Measurements from ENCODE around the gene HEG1.
A peak's percentile ranks its signal among the peaks of the same experiment; 100 is the strongest.

HEG1 gene

GRCh38 chr3:124986192-124987143 is 69.3 kb downstream of the HEG1 start:
- no peak overlapping the region for H3K4me3 ChIP-seq (replicated peaks in 1 of 2; ENCODE audit: low read depth in 2 of 2, low read length in 2 of 2)
- TF ChIP-seq, protein P1, sequence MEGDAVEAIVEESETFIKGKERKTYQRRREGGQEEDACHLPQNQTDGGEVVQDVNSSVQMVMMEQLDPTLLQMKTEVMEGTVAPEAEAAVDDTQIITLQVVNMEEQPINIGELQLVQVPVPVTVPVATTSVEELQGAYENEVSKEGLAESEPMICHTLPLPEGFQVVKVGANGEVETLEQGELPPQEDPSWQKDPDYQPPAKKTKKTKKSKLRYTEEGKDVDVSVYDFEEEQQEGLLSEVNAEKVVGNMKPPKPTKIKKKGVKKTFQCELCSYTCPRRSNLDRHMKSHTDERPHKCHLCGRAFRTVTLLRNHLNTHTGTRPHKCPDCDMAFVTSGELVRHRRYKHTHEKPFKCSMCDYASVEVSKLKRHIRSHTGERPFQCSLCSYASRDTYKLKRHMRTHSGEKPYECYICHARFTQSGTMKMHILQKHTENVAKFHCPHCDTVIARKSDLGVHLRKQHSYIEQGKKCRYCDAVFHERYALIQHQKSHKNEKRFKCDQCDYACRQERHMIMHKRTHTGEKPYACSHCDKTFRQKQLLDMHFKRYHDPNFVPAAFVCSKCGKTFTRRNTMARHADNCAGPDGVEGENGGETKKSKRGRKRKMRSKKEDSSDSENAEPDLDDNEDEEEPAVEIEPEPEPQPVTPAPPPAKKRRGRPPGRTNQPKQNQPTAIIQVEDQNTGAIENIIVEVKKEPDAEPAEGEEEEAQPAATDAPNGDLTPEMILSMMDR (IDR thresholded peaks at IDR 0.05; ENCODE audit: low read depth, low read length), result peak; percentile 56
- peak; percentile 70 to 93 for DNase-seq (ENCODE audit: low read depth in 2 of 2)

GRCh38 chr3:124985349-124985748 is 70.4 kb downstream of the HEG1 start:
- peak; percentile 68 to 89 for DNase-seq (ENCODE audit: low read depth in 2 of 2)
- H3K4me3 ChIP-seq (replicated peaks in 1 of 2; ENCODE audit: low read depth in 2 of 2, low read length in 2 of 2), result no peak overlapping the region
- TF ChIP-seq, protein P1 (IDR thresholded peaks at IDR 0.05; ENCODE audit: low read depth, low read length), result no peak

GRCh38 chr3:124984754-124985153 is 71.0 kb downstream of the HEG1 start:
- no peak for DNase-seq (ENCODE audit: low read depth in 2 of 2)
- H3K4me3 ChIP-seq (replicated peaks in 1 of 2; ENCODE audit: low read depth in 2 of 2, low read length in 2 of 2), result no peak overlapping the region
- TF ChIP-seq, protein P1 (IDR thresholded peaks at IDR 0.05; ENCODE audit: low read depth, low read length), result no peak

DNA sequence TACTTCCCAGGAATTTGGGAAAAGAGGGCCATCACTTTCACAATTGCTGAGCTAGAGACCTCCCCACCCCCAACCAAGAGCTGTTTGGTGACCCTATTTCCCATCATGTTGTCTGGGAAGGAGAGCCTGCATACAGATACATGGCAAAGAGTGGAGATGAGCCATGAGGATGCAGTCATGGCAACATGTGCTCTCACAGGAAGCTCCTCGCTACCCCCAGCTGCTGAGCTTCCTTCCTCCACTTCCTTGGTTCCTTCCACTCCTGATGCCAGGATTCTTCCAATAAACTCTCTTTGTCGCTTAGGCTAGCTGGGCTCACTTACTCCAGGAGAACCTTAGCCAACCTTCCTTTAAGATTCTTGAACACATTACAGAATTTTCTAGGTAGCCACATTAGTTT is 72.9 kb downstream of the HEG1 start:
- TF ChIP-seq, protein P1 (IDR thresholded peaks at IDR 0.05; ENCODE audit: low read depth, low read length), result no peak
- no peak for DNase-seq (ENCODE audit: low read depth in 2 of 2)
- H3K4me3 ChIP-seq (replicated peaks in 1 of 2; ENCODE audit: low read depth in 2 of 2, low read length in 2 of 2), result no peak overlapping the region

DNA sequence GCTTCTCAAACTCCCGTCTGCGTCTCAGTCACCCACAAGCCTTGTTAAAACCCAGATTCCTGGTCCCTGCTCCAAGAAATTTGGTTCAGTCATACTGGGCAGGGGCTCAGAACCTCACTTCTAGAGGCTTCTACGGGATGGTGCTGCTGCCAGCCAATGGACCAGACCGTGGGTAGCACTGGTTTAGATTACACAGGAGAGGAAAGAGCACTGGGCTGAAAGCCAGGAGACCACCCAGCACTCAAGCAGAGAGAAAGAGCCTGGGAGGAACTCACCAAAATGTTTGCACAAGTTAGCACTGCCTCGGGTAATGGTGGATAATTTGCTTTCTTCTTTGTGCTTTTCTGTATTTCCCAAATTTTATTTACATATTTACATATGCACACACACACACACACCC is 74.3 kb downstream of the HEG1 start:
- TF ChIP-seq, protein P1 (IDR thresholded peaks at IDR 0.05; ENCODE audit: low read depth, low read length), result no peak
- H3K4me3 ChIP-seq (replicated peaks in 1 of 2; ENCODE audit: low read depth in 2 of 2, low read length in 2 of 2), result no peak overlapping the region
- no peak for DNase-seq (ENCODE audit: low read depth in 2 of 2)

- no peak overlapping the region for H3K4me3 ChIP-seq (replicated peaks in 1 of 2; ENCODE audit: low read depth in 2 of 2, low read length in 2 of 2)
- DNase-seq (ENCODE audit: low read depth in 2 of 2), result no peak
- TF ChIP-seq, protein P1 (IDR thresholded peaks at IDR 0.05; ENCODE audit: low read depth, low read length), result no peak
Observed at GRCh38 chr3:124978627-124979026, 77.2 kb downstream of the HEG1 start.
